Measurements from ENCODE around the gene MOB3B.

The MOB3B gene

DNA sequence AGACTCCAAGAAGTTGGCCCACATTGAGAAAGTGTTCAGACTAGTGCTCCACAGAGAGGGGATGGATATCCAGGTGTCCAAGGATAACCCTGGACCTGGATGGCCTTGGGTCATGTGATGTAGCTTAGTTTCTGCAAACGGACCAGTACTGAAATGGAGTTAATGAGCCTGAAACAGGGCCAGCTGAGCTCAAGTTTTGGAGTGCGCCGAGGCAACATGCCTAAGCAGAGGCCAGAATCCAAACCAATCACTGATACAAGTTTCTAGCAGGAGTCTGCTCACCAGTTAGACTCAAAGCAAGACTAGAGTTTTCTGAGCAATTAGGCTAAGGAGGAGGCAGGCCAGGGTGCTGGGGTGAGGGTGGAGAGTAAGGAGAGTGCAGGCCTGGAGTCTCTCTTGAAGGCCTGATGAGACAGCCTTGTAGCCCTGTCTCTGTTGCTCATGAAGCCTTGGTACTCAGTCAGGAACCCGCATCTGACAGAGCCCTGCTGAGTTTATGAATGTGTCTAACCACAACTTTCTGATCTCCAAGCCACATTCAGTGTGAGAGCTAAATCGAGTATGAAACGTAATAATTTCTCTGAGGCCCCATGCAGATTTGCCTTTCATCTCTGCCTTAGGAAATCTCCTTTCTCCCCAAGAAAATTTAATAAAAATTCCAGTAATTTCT lies 163.8 kb downstream of the MOB3B start:
- TF ChIP-seq, protein P1, sequence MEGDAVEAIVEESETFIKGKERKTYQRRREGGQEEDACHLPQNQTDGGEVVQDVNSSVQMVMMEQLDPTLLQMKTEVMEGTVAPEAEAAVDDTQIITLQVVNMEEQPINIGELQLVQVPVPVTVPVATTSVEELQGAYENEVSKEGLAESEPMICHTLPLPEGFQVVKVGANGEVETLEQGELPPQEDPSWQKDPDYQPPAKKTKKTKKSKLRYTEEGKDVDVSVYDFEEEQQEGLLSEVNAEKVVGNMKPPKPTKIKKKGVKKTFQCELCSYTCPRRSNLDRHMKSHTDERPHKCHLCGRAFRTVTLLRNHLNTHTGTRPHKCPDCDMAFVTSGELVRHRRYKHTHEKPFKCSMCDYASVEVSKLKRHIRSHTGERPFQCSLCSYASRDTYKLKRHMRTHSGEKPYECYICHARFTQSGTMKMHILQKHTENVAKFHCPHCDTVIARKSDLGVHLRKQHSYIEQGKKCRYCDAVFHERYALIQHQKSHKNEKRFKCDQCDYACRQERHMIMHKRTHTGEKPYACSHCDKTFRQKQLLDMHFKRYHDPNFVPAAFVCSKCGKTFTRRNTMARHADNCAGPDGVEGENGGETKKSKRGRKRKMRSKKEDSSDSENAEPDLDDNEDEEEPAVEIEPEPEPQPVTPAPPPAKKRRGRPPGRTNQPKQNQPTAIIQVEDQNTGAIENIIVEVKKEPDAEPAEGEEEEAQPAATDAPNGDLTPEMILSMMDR (IDR thresholded peaks at IDR 0.05; ENCODE audit: low read depth, low read length), result no peak
- H3K4me3 ChIP-seq (ENCODE audit: low read depth, low read length), result no peak overlapping the region

DNA sequence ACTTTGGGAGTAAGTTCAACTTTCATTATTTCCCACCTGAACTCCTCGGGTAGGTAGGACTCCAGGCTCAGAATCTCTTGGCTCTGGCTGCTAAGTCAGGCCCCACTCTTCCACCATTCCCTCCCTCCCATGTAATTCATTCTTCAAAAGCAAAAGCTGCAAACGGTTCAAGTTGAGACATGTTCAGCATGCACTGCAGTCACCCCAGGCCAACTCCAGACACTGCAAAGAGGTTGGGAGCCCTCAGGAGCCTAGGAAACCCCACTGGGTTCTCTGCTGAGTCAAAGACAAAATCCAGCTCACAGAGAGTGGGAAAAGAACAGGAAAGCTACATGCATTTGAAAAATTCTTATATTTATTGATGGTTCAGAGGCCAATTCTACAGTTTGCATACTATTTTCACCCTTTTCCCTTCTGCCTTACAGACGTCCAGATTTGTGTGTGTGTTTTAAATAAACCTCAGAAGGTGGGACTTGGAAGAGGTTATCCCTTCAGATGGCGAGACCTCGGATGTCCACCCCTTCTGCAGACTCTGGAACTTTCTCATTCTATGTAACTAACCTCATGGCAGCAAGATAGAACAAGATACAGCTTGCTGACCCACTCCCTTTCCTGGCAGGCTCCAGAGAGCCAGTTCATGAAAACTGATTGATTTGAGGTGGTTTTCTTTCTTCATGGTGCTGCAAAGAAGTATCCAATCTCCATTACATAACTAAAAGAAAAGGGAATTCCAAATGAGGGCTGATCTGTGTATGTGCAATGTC lies 167.0 kb downstream of the MOB3B start:
- H3K4me3 ChIP-seq (ENCODE audit: low read depth, low read length), result no peak overlapping the region
- TF ChIP-seq, protein P1 (IDR thresholded peaks at IDR 0.05; ENCODE audit: low read depth, low read length), result no peak

DNA sequence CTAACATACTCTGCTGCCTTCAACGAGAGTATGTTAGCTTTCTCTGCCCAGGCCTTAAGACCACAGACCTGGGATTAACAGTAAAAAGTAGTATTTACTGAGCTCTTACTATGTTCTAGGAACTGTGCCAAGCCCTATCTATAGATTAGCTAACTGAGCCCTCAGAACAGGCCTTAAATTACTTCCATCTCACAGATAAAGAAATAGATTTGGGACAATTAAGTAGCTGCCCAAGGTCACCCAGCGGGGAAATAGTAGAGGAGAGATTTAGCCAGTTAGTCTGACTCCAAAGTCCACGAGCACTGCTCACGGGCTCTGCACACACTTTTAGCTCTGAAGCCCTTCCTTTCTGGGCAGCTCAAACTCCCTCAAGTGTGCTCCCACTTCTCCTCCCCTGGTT lies 168.1 kb downstream of the MOB3B start:
- TF ChIP-seq, protein P1 (IDR thresholded peaks at IDR 0.05; ENCODE audit: low read depth, low read length), result no peak
- H3K4me3 ChIP-seq (ENCODE audit: low read depth, low read length), result no peak overlapping the region

DNA sequence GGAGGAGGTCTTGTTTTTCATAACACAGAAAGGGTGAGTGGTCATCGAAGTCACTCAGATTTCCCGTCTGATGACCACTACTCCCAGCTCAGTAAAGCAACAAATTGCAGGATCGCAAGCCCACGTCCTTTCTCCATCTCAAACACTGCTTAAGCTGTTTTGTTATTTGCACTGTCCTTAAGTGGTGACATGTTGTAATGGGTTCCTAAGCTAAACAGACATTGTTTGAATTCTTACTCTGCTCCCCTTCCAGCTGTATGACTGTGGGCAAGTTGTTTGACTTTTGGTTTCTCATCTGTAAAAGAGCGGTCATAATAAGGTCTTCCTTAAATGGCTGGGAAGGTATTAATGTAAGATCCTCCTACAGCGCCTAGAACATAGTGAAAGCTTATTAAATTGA lies 169.9 kb downstream of the MOB3B start:
- TF ChIP-seq, protein P1 (IDR thresholded peaks at IDR 0.05; ENCODE audit: low read depth, low read length), result no peak
- H3K4me3 ChIP-seq (ENCODE audit: low read depth, low read length), result no peak overlapping the region

DNA sequence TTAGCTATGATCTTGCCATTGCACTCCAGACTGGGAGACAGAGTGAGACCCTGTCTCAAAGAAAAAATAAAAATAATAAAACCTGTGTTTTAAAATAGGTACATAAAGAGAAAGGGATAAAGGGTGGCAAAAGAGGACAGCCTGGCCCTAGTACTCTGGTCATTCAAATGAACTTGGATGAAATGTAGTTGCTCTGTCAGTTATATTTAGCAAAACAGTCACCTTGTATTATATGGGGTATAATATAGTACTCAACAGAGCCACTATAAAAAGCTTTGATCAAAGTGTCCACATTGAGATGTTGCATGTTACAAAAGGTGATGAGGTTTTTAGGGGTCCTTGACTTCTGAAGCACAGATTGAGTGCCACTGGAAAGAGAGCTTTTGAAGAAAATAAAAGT lies 171.6 kb downstream of the MOB3B start:
- H3K4me3 ChIP-seq (ENCODE audit: low read depth, low read length), result no peak overlapping the region
- TF ChIP-seq, protein P1 (IDR thresholded peaks at IDR 0.05; ENCODE audit: low read depth, low read length), result no peak

DNA sequence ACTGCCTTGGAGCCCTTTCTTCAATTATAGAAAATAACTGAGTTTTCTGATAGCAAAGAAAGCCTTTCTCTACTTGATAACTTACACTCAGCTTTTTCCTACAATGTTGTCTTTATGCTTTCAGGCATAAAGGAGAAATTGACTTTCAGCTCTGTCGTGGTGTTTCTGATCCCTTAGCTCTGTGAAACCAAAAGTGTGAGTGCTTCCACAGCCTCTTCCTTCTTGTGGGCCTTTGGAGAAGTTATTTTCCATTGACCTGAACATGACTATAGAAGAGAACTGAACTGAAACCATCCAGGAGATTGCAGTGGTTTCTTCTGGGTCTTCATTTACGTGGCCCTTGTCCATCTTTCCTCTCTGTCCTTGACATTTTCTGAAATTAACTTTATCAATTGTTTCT lies 173.2 kb downstream of the MOB3B start:
- TF ChIP-seq, protein P1 (IDR thresholded peaks at IDR 0.05; ENCODE audit: low read depth, low read length), result no peak
- no peak overlapping the region for H3K4me3 ChIP-seq (ENCODE audit: low read depth, low read length)

DNA sequence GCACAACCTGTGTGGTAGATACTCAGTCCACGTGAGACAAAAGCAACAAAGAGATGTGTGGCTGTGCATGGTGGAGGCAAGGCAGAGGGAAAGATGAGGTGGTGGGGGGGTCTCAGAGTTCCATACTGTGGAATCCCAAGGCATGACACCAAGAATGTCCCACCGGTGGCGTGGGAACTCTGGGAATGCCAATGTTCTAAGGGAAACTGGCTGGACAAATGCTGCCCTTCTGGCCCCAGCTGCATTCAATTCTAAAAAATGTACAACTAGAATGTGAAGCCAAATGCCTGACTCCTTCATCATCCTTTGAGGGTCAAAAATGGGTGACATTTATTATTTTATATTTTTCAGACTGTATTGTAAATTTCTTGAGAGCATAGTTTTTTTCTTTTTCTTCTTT lies 174.4 kb downstream of the MOB3B start:
- TF ChIP-seq, protein P1 (IDR thresholded peaks at IDR 0.05; ENCODE audit: low read depth, low read length), result no peak
- H3K4me3 ChIP-seq (ENCODE audit: low read depth, low read length), result no peak overlapping the region

All from WI38 (cell line).